Measurements from ENCODE around the gene CDK7. TPM values are rescaled to one million over a fixed set of nuclear protein-coding genes. Genes with fewer than 3 reads are reported as not detected.

CDK7 gene
- total and polyA plus RNA-seq, 7 donors, result 7.2 to 35.1 (median 18.5) TPM

- Histone ChIP-seq H3K4me1 (no peaks in the 10 kb centered on the region), H3K27ac (no peak overlapping the region), H3K27me3 (no peaks in the 10 kb centered on the region), H3K9me3 (no peaks in the 10 kb centered on the region), H3K36me3 (peaks cover 0 to 51% (median 3%) of the 10 kb centered on the region in 4 donors), H3K4me3 (no peak overlapping the region)
- no peak for TF ChIP-seq POLR2A (IDR thresholded peaks at IDR 0.05)
- TF ChIP-seq POLR2AphosphoS5 (IDR thresholded peaks at IDR 0.05), result no peak
- no peak for TF ChIP-seq EP300 (IDR thresholded peaks at IDR 0.05)
- no peak for DNase-seq
- WGBS, 2 donors, result 95 to 97% methylated on average over 2 of the region's 2 CpGs
- intact Hi-C loops (cut with DNase I), result no loop called here
Measured at GRCh38 chr5:69284203-69284602, 49.5 kb downstream of the CDK7 start.

- no peak overlapping the region for H3K27ac ChIP-seq
- no peaks in the 10 kb centered on the region for H3K4me1 ChIP-seq
- no peak for DNase-seq
- H3K36me3 ChIP-seq, result peaks cover 0 to 37% (median 0%) of the 10 kb centered on the region in 4 donors
- H3K9me3 ChIP-seq, result no peaks in the 10 kb centered on the region
- no peak overlapping the region for H3K4me3 ChIP-seq
- TF ChIP-seq EP300 (IDR thresholded peaks at IDR 0.05) (no peak), POLR2A (IDR thresholded peaks at IDR 0.05) (no peak), POLR2AphosphoS5 (IDR thresholded peaks at IDR 0.05) (no peak), CTCF (IDR thresholded peaks at IDR 0.05) (no peak)
- WGBS, 2 donors, result 65 to 72% methylated on average over 5 of the region's 5 CpGs
- no peaks in the 10 kb centered on the region for H3K27me3 ChIP-seq
- intact Hi-C loops (cut with DNase I), result no loop called here
Measured at GRCh38 chr5:69285448-69286116, 50.9 kb downstream of the CDK7 start.

GRCh38 chr5:69288069-69288468 lies 53.4 kb downstream of the CDK7 start:
- intact Hi-C loops (cut with DNase I), result no loop called here
- H3K9me3 ChIP-seq, result no peaks in the 10 kb centered on the region
- H3K4me3 ChIP-seq, result no peak overlapping the region
- no peak for DNase-seq
- H3K36me3 ChIP-seq, result peaks cover 0 to 15% (median 0%) of the 10 kb centered on the region in 4 donors
- H3K4me1 ChIP-seq, result no peaks in the 10 kb centered on the region
- TF ChIP-seq CTCF (IDR thresholded peaks at IDR 0.05) (no peak), EP300 (IDR thresholded peaks at IDR 0.05) (no peak), POLR2A (IDR thresholded peaks at IDR 0.05) (no peak), POLR2AphosphoS5 (IDR thresholded peaks at IDR 0.05) (no peak)
- WGBS, 2 donors, result 64 to 78% methylated on average over 2 of the region's 2 CpGs
- H3K27ac ChIP-seq, result no peak overlapping the region
- H3K27me3 ChIP-seq, result no peaks in the 10 kb centered on the region

GRCh38 chr5:69288688-69289087 lies 54.0 kb downstream of the CDK7 start:
- no peak for TF ChIP-seq EP300 (IDR thresholded peaks at IDR 0.05)
- TF ChIP-seq CTCF (IDR thresholded peaks at IDR 0.05), result no peak
- no peak for TF ChIP-seq POLR2AphosphoS5 (IDR thresholded peaks at IDR 0.05)
- TF ChIP-seq POLR2A (IDR thresholded peaks at IDR 0.05), result no peak
- 92 to 95% methylated on average over 1 of the region's 1 CpG for WGBS, 2 donors
- H3K36me3 ChIP-seq, result peaks cover 0 to 15% (median 0%) of the 10 kb centered on the region in 4 donors
- no peaks in the 10 kb centered on the region for H3K4me1 ChIP-seq
- no peak overlapping the region for H3K27ac ChIP-seq
- no peak overlapping the region for H3K4me3 ChIP-seq
- no peak for DNase-seq
- no peaks in the 10 kb centered on the region for H3K27me3 ChIP-seq
- no peaks in the 10 kb centered on the region for H3K9me3 ChIP-seq
- intact Hi-C loops (cut with DNase I), result no loop called here

GRCh38 chr5:69292306-69292705 lies 57.6 kb downstream of the CDK7 start:
- Histone ChIP-seq H3K27ac (no peak overlapping the region), H3K27me3 (no peaks in the 10 kb centered on the region), H3K4me1 (no peaks in the 10 kb centered on the region), H3K9me3 (no peaks in the 10 kb centered on the region), H3K36me3 (peaks cover 0 to 18% (median 0%) of the 10 kb centered on the region in 4 donors), H3K4me3 (no peak overlapping the region)
- DNase-seq, result no peak
- 94 to 95% methylated on average over 2 of the region's 2 CpGs for WGBS, 2 donors
- TF ChIP-seq CTCF (IDR thresholded peaks at IDR 0.05) (no peak), POLR2A (IDR thresholded peaks at IDR 0.05) (no peak), EP300 (IDR thresholded peaks at IDR 0.05) (no peak), POLR2AphosphoS5 (IDR thresholded peaks at IDR 0.05) (no peak)
- intact Hi-C loops (cut with DNase I), result no loop called here

Data from sigmoid colon (tissue), 7 donors.